Measurements from ENCODE around the gene STAB1. TPM values are rescaled to one million over a fixed set of nuclear protein-coding genes. Genes with fewer than 3 reads are reported as not detected.

STAB1 gene
- total and polyA plus RNA-seq, 12 donors = 17.4 to 231 (median 44.1) TPM

DNA sequence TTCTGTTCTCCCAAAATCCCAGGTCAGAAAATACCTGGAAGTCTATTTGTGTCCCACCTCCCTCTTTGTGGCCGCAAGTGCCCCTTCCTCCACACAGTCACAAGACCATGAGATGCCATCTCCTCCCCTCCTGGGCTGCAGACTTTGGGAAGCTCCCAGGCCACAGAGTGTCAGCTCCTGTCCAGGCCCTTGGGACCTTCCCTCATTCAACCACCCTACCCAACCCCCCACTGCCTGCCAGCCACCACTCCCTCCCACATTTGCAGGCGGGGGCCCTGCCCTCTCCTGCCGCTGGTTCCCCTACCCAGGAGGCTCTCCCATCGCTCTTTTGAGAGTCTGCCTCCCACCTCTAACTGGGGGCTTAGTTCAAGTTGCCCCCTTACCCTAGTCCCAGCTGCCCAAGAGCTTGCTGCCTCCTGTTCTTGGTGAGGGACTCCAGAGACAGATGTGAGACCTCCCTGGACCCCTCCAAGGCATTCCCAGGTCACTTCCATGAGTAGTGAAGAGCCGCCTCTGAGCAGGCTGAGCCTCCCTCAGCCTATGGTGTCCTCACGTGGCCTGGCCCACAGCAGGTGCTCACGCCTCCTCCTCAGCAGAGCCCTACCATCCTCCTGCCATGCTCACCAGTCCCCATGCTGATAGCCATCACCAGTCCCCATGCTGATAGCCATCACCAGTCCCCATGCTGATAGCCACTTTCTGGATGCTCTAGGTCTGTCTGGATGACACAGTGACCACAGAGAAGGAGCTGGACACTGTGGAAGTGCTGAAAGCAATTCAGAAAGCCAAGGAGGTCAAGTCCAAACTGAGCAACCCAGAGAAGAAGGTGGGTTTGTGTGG is 15.9 kb upstream of the STAB1 start:
- Histone ChIP-seq H3K27ac (no peak overlapping the region), H3K36me3 (peaks cover 12 to 96% (median 85%) of the 10 kb centered on the region in 9 donors), H3K4me1 (peaks cover 8 to 56% (median 15%) of the 10 kb centered on the region in 9 donors), H3K9me3 (no peaks in the 10 kb centered on the region), H3K27me3 (no peaks in the 10 kb centered on the region), H3K4me3 (no peak overlapping the region)
- TF ChIP-seq, protein P1, sequence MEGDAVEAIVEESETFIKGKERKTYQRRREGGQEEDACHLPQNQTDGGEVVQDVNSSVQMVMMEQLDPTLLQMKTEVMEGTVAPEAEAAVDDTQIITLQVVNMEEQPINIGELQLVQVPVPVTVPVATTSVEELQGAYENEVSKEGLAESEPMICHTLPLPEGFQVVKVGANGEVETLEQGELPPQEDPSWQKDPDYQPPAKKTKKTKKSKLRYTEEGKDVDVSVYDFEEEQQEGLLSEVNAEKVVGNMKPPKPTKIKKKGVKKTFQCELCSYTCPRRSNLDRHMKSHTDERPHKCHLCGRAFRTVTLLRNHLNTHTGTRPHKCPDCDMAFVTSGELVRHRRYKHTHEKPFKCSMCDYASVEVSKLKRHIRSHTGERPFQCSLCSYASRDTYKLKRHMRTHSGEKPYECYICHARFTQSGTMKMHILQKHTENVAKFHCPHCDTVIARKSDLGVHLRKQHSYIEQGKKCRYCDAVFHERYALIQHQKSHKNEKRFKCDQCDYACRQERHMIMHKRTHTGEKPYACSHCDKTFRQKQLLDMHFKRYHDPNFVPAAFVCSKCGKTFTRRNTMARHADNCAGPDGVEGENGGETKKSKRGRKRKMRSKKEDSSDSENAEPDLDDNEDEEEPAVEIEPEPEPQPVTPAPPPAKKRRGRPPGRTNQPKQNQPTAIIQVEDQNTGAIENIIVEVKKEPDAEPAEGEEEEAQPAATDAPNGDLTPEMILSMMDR (IDR thresholded peaks at IDR 0.05) = no peak
- WGBS, 2 donors = 91 to 93% methylated on average over 7 of the region's 7 CpGs
- peak in 1 of 2 donors; percentile 12 for DNase-seq
- ATAC-seq = no peak
- intact Hi-C loops (cut with DNase I) = loop anchor here in 2 of 10 donors (10.0 kb wide), 1 partner anchor 206 kb away; the partner anchor contains the start of genes GNL3 (in 2 of the 2) and PBRM1 (in 2 of the 2)

DNA sequence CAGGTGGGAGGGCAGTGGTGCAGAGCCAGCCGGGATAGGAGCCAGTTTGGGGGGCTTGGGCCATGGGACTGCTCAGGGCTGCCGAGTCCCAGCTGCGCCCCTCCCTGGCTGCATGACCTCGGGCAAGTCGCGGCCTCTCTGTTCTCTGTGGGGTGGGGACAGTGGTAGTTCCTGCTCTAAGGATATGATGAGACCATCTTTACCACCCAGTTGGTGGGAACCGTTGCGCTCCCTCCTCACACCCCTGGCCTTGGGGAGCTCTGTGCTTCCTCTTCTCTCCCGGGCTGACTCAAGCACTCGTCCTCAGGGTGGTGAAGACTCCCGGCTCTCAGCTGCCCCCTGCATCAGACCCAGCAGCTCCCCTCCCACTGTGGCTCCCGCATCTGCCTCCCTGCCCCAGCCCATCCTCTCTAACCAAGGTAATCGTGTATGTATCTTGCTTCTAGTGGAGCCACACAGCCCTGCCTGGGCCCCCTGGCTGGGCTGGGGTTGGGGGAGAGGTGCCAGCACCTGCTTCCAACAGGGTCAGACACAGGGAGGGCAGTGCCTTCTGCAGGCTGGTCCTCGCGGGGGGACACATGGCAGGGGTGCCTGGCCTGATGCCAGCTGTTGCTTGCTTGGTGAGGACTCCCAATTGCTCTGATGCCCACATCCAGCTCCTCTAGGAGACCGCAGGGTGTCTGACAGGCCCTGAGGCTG is 15.1 kb upstream of the STAB1 start:
- peak overlapping the region in 1 of 10 donors; percentile 31 for H3K27ac ChIP-seq
- peak in 1 of 8 donors; percentile 23 for ATAC-seq

DNA sequence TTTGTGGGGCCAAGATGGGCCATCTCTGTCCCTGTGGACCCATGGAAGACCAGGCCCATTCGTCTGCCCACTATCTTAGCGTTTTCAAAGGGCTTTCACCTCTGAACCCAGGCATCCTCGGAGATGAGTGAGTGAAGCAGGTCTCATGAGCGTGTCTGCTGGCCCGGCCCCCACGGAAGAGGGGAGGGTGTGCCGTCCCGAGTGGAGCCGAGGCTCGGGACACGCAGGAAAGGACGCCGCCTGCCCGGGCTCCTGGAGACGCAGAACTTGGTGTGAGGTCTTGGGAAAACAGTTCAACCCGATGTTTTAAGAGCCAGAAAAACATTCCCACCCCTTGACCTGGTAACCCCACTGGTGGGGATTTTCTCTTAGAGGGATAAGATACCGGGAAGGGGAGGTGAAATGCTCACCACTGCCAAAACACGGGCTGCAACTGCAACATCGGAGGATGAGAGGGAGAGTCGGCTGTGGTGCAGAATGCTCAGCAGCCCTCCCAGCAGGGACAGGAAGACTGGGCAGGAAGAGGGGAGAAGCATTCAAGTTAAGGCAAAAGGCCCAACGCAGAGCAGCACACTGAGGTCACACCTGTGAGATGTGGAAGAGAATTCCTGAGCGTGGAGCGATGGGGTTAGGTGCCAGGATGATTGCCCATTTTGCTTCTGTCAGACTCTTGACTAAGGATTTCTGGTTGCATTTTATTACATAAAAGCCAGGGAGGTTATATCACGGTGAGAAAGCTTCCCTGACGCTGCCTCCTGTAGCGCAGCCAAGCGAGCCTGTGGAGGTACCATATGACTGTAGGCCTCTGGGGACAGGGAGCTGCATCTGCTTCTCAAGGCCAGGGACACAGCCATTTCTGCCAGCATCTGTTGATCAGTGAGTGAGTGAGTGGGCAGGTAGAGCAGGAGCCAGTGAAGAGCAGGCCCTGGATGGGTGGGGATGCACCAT is 14.1 kb upstream of the STAB1 start:
- Histone ChIP-seq H3K36me3 (peaks cover 10 to 96% (median 75%) of the 10 kb centered on the region in 9 donors), H3K4me1 (peaks cover 14 to 51% (median 30%) of the 10 kb centered on the region in 9 donors), H3K27ac (no peak overlapping the region), H3K4me3 (no peak overlapping the region), H3K27me3 (no peaks in the 10 kb centered on the region), H3K9me3 (no peaks in the 10 kb centered on the region)
- TF ChIP-seq, protein P1 (IDR thresholded peaks at IDR 0.05) = no peak
- ATAC-seq (no peak), DNase-seq (peak in 1 of 2 donors; percentile 20)
- WGBS, 2 donors = 80% methylated on average over 27 of the region's 27 CpGs
- intact Hi-C loops (cut with DNase I) = loop anchor here in 2 of 10 donors (5.0 kb wide), 2 partner anchors 41 to 51 kb away; partner anchors contain the start of gene NT5DC2 (in 1 of the 2)

More for the DNA sequence above, 15.1 kb upstream of the STAB1 start:
- Histone ChIP-seq H3K36me3 (peaks cover 12 to 96% (median 79%) of the 10 kb centered on the region in 9 donors), H3K4me3 (no peak overlapping the region), H3K9me3 (no peaks in the 10 kb centered on the region), H3K4me1 (peaks cover 14 to 58% (median 23%) of the 10 kb centered on the region in 9 donors), H3K27me3 (no peaks in the 10 kb centered on the region)
- intact Hi-C loops (cut with DNase I) = loop anchor here in 4 of 10 donors (5.0 to 10.0 kb wide), 3 partner anchors 42 to 205 kb away; partner anchors contain the start of genes GNL3 (in 2 of the 4), PBRM1 (in 2 of the 4) and NT5DC2 (in 1 of the 4)
- TF ChIP-seq, protein P1 (IDR thresholded peaks at IDR 0.05) = no peak
- 85 to 90% methylated on average over 16 of the region's 16 CpGs for WGBS, 2 donors
- peak in 1 of 2 donors; percentile 20 for DNase-seq

Measured in heart right ventricle (tissue), 16 donors.